HG02885 (cell line): ENCODE results near the gene AFAP1.

Source experiments
- ATAC-seq: cut with Tn5 transposase; IDR thresholded peaks from one replicate; pipeline ENCODE4 v1.9.1; 2021; ENCODE audit warnings: mild to moderate bottlenecking; ENCODE audit not compliant: unreplicated experiment, poor library complexity

AFAP1 gene

GRCh38 chr4:7766086-7766485 is 173.6 kb downstream of the AFAP1 start:
- no peak for ATAC-seq

- no peak for ATAC-seq
Measured at GRCh38 chr4:7765666-7766065, 174.0 kb downstream of the AFAP1 start.

GRCh38 chr4:7764466-7764865 is 175.2 kb downstream of the AFAP1 start:
- no peak for ATAC-seq

GRCh38 chr4:7763788-7764187 is 175.9 kb downstream of the AFAP1 start:
- ATAC-seq = no peak

DNA sequence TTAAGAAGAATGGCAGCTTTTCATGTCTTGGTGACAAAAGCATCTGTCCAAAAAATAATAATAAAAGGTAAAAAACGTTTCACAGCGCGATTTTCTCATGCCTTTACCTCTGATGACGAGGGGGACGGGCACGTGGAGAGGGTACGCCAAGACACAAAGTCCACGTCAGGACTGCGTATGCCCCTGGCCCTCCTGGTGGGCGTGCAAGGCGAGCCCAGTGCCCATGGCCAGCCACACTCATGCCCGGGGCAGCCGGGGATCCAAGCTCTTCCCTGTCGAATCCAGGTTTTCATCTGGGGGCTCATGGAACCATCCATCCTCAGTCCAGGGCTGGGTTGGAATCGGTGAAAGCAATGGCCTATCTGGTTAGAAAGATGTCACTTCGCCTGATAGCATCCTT is 176.6 kb downstream of the AFAP1 start:
- ATAC-seq = no peak

DNA sequence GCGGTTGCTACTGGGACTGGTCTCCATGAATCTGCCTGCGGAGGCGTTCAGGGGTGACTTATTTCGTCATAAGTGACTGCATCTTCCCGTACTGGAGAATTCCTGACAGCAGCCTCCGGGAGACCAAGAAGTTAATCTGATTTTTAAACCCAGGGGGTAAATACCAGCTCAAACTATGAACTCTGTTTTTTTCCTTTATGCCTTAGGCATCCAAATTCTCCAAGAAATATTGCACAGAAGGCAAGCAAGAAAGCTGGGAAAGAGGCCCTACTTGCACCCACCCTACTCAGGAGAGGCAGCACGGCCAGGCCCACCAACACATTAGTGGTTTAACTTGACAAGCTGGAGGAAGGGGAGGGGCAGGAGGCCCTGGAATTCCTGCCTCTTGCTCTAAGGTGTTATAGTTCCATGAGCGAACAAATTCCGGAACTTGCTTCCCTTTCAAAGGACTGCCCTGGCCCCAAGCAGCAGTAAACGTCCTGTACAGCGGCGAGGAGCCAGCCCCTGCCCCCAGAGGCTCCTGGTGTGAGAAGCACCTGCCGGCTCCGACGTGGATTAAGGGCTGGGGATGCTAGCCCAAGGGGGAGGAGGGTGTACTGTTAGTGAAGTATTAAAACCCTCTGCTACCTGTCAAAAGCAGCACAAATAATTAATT is 177.2 kb downstream of the AFAP1 start:
- ATAC-seq = no peak

DNA sequence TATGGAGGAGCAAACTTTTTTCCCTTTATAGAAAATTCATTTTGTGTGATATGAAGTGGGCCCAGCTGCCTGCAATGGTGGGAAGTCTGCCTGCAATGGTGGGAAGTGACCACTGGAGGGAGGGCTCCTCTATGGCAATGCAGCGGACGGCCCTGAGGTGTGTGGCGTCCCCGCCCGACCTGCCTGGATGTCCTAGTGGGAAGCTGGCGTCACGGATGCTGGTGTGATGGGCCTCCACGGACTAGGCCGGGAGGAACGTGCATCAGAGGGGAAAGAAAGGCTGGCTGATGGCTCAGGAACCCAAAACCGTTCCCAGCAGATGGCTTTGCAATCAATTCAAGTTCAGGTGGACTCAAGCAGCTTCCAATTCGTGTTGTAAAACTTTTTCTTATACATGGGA is 177.9 kb downstream of the AFAP1 start:
- peak; percentile 80 for ATAC-seq

GRCh38 chr4:7761312-7761711 is 178.3 kb downstream of the AFAP1 start:
- ATAC-seq = no peak

DNA sequence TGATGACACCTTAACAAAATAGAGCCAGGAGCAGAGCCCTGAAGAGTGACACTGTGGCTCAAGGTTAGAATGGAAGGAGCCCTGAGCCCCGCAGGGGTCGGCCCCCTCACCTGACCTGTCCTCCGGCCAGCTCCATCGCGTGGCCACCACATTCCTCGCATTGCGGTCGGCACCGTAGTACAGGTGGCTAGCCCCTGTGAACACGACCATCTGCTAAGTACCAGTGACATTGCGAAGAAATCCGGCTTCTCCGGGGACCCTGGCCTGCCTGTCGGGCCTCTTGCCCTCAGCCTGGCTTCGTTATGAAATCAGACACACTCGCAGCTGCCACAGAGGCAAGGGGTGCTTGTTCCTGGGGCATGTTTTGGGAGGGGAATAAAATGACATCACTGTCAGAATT is 179.0 kb downstream of the AFAP1 start:
- no peak for ATAC-seq

DNA sequence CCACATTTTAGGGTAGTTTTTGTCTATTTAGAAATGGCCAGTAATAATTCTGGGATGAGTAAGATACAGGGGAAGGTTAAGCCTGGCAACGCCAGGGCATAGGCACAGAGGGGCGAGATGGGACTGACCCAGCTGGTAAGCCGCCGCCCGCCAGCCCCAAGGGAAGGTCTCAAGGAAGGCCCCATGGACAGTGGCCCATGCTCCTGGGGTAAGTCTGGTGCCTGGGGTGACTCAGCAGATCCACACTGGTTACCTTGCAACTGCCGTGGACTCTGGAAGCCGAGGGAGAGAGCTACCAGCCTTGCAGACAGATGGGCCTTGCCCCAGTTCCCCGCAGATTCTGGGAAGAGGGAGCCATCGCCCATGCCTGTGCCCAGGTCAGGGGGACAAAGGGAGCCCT is 179.4 kb downstream of the AFAP1 start:
- ATAC-seq = no peak

GRCh38 chr4:7759635-7760034 is 180.0 kb downstream of the AFAP1 start:
- ATAC-seq = no peak

DNA sequence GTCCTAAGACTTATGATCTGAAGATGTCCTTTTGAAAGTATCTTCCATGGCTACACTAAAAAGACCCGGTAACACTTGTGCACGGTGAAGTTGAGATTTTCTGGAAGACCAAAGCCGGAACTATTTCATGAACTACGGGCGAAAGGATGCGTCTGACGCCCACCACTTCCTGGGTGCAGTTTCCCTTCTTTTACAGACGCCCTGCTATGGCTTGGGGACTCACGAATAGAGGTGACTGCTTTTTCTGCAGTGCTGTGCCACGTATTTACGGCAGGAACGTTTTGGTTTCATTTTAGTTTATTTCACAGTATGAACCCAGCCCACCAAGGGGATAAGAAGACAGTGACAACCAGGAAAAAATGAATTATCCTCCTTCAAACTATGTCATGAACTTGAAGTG is 180.4 kb downstream of the AFAP1 start:
- ATAC-seq = peak; percentile 76

GRCh38 chr4:7758476-7758875 is 181.2 kb downstream of the AFAP1 start:
- no peak for ATAC-seq

- ATAC-seq = no peak
Measured at GRCh38 chr4:7757501-7758471, 181.9 kb downstream of the AFAP1 start.

- no peak for ATAC-seq
Measured at GRCh38 chr4:7756561-7757355, 182.9 kb downstream of the AFAP1 start.

GRCh38 chr4:7756071-7756470 is 183.6 kb downstream of the AFAP1 start:
- ATAC-seq = no peak

- ATAC-seq = no peak
Measured at GRCh38 chr4:7755561-7755960, 184.1 kb downstream of the AFAP1 start.

- no peak for ATAC-seq
Measured at GRCh38 chr4:7754565-7755262, 184.9 kb downstream of the AFAP1 start.

GRCh38 chr4:7753931-7754465 is 185.7 kb downstream of the AFAP1 start:
- ATAC-seq = no peak

- ATAC-seq = no peak
Measured at GRCh38 chr4:7753271-7753670, 186.4 kb downstream of the AFAP1 start.
